DND-41 (cell line): ENCODE data around the gene CALN1.

Experiments used
- ATAC-seq: fragments of 200-7000 bp; cut with Tn5 transposase; 3 replicates; pipeline ENCODE4 v1.9.1; 2021; ENCODE audit warnings: low read depth; ENCODE audit not compliant: insufficient read depth
- DNase-seq: peaks from one replicate; pipeline ENCODE4 v3.0.0-alpha.2; 2020
- H2AFZ ChIP-seq: 2 replicates; pipeline ENCODE4 v1.6.0; 2012; ENCODE audit warnings: low read depth, low read length
- H3K27ac ChIP-seq: 2 replicates; pipeline ENCODE4 v1.5.1; 2012; ENCODE audit warnings: low read length, inconsistent platforms
- H3K27me3 ChIP-seq: fragments of 200-600 bp; sonication (generic); 2 replicates; pipeline ENCODE4 v1.6.0; 2012; ENCODE audit warnings: low read length, mild to moderate bottlenecking, inconsistent platforms; ENCODE audit not compliant: insufficient read depth, poor library complexity
- H3K36me3 ChIP-seq: 2 replicates; pipeline ENCODE4 v1.5.1; 2012; ENCODE audit warnings: low read length, inconsistent platforms; ENCODE audit not compliant: insufficient read depth
- H3K4me1 ChIP-seq: 2 replicates; pipeline ENCODE4 v1.5.1; 2012; ENCODE audit warnings: mild to moderate bottlenecking, low read length; ENCODE audit not compliant: insufficient read depth
- H3K4me2 ChIP-seq: 2 replicates; pipeline ENCODE4 v1.6.0; 2012; ENCODE audit warnings: mild to moderate bottlenecking, moderate library complexity, low read length, inconsistent platforms; ENCODE audit not compliant: insufficient read depth
- H3K4me3 ChIP-seq, 2 experiments: fragments of 200-600 bp in 1 of 2; shearing (Covaris generic) in 1 of 2; 2 replicates each; pipeline ENCODE4 v1.5.1; 2012 to 2016; ENCODE audit warnings: inconsistent platforms in 2 of 2, low read length in 2 of 2, mild to moderate bottlenecking in 2 of 2, low read depth in 1 of 2, moderate library complexity in 1 of 2
- H3K79me2 ChIP-seq: 2 replicates; pipeline ENCODE4 v1.6.0; 2012; ENCODE audit warnings: low read length, inconsistent platforms; ENCODE audit not compliant: insufficient read depth
- H3K9ac ChIP-seq: 2 replicates; pipeline ENCODE4 v1.6.0; 2012; ENCODE audit warnings: low read depth, mild to moderate bottlenecking, inconsistent platforms, low read length, moderate library complexity
- H3K9me3 ChIP-seq: 2 replicates; pipeline ENCODE4 v1.5.1; 2012; ENCODE audit warnings: low read length, moderate library complexity, mild to moderate bottlenecking, inconsistent platforms; ENCODE audit not compliant: insufficient read depth, severe bottlenecking
- H4K20me1 ChIP-seq: 2 replicates; pipeline ENCODE4 v1.6.0; 2012; ENCODE audit warnings: low read length; ENCODE audit not compliant: insufficient read depth
- CTCF ChIP-seq: IDR thresholded peaks from 2 replicates; pipeline ENCODE4 v1.5.1; 2012; ENCODE audit warnings: borderline replicate concordance, low read length, moderate library complexity, mild to moderate bottlenecking; ENCODE audit not compliant: poor library complexity, severe bottlenecking; ENCODE audit errors: extremely low read depth
- EZH2 ChIP-seq: IDR thresholded peaks from 3 replicates; pipeline ENCODE4 v1.6.1; 2012; ENCODE audit warnings: borderline replicate concordance, low read depth, mild to moderate bottlenecking, moderate library complexity, low read length, inconsistent platforms; ENCODE audit not compliant: severe bottlenecking

CALN1 gene

DNA sequence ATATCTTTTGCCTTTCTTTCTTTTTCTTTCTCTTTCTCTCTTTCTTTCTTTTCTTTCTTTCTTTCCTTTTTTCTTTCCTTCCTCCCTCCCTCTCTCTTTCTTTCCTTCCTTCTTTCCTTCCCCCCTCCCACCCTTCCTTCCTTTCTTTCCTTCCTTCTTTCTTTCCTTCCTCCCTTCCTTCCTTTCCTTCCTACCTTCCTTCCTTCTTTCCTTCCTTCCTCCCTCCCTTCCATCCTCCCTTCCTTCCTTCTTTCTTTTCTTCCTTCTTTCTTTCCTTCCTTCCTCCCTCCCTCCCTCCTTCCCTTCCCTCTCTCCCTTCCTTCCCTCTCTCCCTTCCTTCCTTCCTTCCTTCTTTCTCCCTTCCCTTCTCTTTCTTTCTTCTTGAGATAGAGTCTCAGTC lies 25.5 kb upstream of the CALN1 start:
- Histone ChIP-seq H3K4me2 (no peak overlapping the region), H3K79me2 (no peaks in the 10 kb centered on the region), H2AFZ (no peak overlapping the region), H3K36me3 (no peaks in the 10 kb centered on the region), H4K20me1 (no peaks in the 10 kb centered on the region), H3K4me3 (no peak overlapping the region), H3K27ac (no peak overlapping the region), H3K9me3 (no peaks in the 10 kb centered on the region), H3K9ac (no peak overlapping the region), H3K4me1 (no peaks in the 10 kb centered on the region), H3K27me3 (no peaks in the 10 kb centered on the region)
- DNase-seq (no peak), ATAC-seq (no peak)
- no peak for TF ChIP-seq EZH2

DNA sequence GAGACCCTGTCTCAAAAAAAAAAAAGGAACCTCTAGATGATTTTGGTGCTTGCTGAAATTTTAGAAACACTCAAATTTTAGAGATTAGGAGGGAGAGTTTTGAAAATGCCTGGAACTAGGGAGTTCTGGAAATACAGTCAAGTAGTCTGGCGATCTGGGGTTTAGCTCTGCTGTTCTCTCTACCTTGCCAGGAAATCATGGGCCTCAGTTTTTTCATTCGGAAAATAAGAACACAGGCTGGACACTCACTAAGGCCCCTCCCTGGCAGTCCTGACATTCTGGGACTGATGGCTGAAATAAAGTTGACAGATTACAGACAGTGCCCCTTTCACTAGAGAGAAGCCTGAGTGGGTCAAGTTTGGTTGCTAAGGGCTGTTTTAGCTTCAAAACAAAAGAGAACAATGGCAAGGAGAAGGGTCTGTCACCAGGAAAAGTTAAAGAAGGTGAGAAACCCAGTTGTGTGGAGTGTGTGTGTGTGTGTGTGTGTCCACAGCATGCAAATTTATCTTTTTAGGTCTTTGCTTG lies 25.0 kb upstream of the CALN1 start:
- Histone ChIP-seq H3K9me3 (no peaks in the 10 kb centered on the region), H3K36me3 (no peaks in the 10 kb centered on the region), H3K79me2 (no peaks in the 10 kb centered on the region), H4K20me1 (no peaks in the 10 kb centered on the region), H3K27ac (no peak overlapping the region), H3K9ac (no peak overlapping the region), H2AFZ (no peak overlapping the region), H3K27me3 (no peaks in the 10 kb centered on the region), H3K4me3 (no peak overlapping the region), H3K4me1 (no peaks in the 10 kb centered on the region), H3K4me2 (no peak overlapping the region)
- DNase-seq (no peak), ATAC-seq (no peak)
- TF ChIP-seq EZH2: no peak
- no peak for TF ChIP-seq CTCF

- Histone ChIP-seq H3K4me2 (no peak overlapping the region), H3K9me3 (no peaks in the 10 kb centered on the region), H3K9ac (no peak overlapping the region), H4K20me1 (no peaks in the 10 kb centered on the region), H3K4me1 (no peaks in the 10 kb centered on the region), H2AFZ (no peak overlapping the region), H3K79me2 (no peaks in the 10 kb centered on the region), H3K27ac (no peak overlapping the region), H3K4me3 (no peak overlapping the region), H3K27me3 (no peaks in the 10 kb centered on the region), H3K36me3 (no peaks in the 10 kb centered on the region)
- DNase-seq: no peak
- no peak for ATAC-seq
- TF ChIP-seq CTCF: no peak
- TF ChIP-seq EZH2: no peak
Measured at GRCh38 chr7:72435925-72436480, 23.9 kb upstream of the CALN1 start.

GRCh38 chr7:72435366-72435765 lies 23.2 kb upstream of the CALN1 start:
- H3K4me3 ChIP-seq: no peak overlapping the region
- no peaks in the 10 kb centered on the region for H3K4me1 ChIP-seq
- H4K20me1 ChIP-seq: no peaks in the 10 kb centered on the region
- ATAC-seq: no peak
- H3K27me3 ChIP-seq: no peaks in the 10 kb centered on the region
- no peaks in the 10 kb centered on the region for H3K79me2 ChIP-seq
- H3K4me2 ChIP-seq: no peak overlapping the region
- TF ChIP-seq CTCF (no peak), EZH2 (no peak)
- no peak overlapping the region for H3K27ac ChIP-seq
- H3K36me3 ChIP-seq: no peaks in the 10 kb centered on the region
- H3K9ac ChIP-seq: no peak overlapping the region
- no peaks in the 10 kb centered on the region for H3K9me3 ChIP-seq
- H2AFZ ChIP-seq: no peak overlapping the region
- DNase-seq: no peak
